Uterus (tissue), 2 donors: ENCODE measurements around the gene ERO1B.

Source experiments
- CTCF ChIP-seq, 4 experiments: fragments of 200-600 bp in 2 of 4; fragments of 450-650 bp in 2 of 4; sonication (generic) in 2 of 4; IDR thresholded peaks; one replicate each; pipeline ENCODE4 v1.5.1; 2016 to 2019; ENCODE audit warnings: antibody characterized with exemption in 4 of 4, mild to moderate bottlenecking in 2 of 4, moderate library complexity in 1 of 4
- POLR2A ChIP-seq, 2 donors: fragments of 450-650 bp; IDR thresholded peaks; one replicate each; pipeline ENCODE4 v1.6.1; 2016; ENCODE audit warnings: antibody characterized with exemption in 2 of 2, mild to moderate bottlenecking in 1 of 2, moderate library complexity in 1 of 2

GRCh38 chr1:236204656-236205055 lies 77.1 kb downstream of the ERO1B start:
- no peak for TF ChIP-seq CTCF (IDR thresholded peaks at IDR 0.05)
- TF ChIP-seq POLR2A (IDR thresholded peaks at IDR 0.05): no peak
